AG20443 (cell line): ENCODE results near the gene EDA.

Source experiments
- DNase-seq: peaks from one replicate; pipeline ENCODE4 v3.0.0; 2012; ENCODE audit warnings: low spot score, mixed read lengths

Gene EDA

GRCh38 chrX:70026851-70027200 is 410.9 kb downstream of the EDA start:
- no peak for DNase-seq

- DNase-seq, result no peak
Measured at GRCh38 chrX:70029863-70030262, 413.9 kb downstream of the EDA start.

- DNase-seq, result peak; percentile 66
Measured at GRCh38 chrX:70030301-70030767, 414.4 kb downstream of the EDA start.

DNA sequence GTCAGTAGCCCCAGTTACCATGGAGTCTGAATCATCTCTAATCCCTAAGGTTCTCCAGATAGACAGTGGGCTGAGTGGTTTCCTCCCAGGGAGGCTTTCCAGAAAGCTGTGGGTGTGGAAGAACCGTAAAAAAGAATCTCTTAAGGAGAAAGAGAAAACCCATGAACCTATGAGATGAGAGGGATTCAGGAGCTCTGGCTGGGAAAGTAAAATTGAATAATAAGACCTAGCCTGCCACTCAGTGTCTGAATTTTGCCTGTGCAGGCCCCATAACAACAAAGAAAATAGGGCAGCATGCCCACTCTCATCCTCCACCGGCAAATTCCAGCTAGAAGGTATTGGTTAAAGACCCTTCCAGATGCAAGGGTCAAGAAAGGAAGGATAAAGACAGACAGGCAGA is 416.9 kb downstream of the EDA start:
- DNase-seq, result no peak

- peak; percentile 43 for DNase-seq
Measured at GRCh38 chrX:70033348-70034051, 417.6 kb downstream of the EDA start.

DNA sequence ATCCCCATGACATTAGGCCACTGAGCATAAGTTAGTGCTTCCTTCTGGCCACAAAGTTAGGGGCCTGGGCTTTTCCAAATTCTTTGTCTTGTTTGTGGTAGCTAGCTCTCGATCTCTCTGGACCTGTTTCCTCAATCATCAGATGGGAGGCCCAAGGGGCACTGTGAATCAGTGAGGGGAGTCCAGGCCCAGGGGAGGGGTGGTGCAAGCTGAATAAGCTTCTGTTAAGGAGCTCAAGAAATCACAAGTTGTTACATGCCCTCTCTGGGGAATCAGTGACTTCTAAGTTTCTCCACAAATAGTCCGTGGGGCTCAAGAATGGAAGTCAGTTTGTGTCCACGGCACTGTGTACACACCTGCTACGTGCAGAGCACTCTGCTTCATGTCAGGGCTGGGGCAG is 418.7 kb downstream of the EDA start:
- no peak for DNase-seq

DNA sequence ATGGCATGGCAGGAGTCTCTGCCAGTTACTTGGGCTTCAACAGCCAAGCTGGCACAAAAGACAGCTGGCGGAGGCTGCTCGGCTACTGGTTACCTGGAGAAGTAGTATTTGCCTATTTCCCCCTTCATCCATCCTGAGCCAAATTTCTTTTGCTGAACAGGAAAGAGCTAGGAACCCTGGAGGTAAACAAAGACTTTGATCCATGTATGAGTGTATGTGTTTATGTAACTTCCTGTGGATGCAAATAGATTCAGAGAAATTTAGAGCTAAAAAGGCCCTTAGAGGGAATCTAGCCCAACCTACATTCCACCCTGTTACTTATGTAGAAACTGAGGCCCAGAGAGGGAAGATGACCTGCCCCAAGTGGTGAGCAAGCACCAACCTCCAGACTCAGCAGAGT is 422.6 kb downstream of the EDA start:
- no peak for DNase-seq

DNA sequence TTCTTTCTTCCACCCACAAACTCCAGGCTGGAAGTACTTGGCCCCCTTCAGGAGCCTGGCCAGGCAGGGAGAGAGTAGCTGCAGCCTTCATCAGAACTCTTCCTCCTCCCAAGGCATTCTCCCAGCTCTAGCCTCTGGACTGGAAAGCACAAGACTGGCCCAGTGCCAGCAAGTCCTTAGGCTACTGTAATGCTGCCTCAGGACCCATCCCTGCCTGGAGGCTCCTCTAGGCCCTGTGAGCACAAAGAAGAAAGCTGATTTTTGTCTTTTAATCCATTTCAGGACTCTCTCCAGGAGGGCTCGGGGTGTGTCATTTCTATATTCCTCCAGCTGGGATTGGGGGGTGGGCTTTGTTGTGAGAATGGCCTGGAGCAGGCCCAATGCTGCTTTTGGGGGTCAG is 423.0 kb downstream of the EDA start:
- DNase-seq, result no peak

- DNase-seq, result peak; percentile 42
Measured at GRCh38 chrX:70039758-70040157, 423.8 kb downstream of the EDA start.

DNA sequence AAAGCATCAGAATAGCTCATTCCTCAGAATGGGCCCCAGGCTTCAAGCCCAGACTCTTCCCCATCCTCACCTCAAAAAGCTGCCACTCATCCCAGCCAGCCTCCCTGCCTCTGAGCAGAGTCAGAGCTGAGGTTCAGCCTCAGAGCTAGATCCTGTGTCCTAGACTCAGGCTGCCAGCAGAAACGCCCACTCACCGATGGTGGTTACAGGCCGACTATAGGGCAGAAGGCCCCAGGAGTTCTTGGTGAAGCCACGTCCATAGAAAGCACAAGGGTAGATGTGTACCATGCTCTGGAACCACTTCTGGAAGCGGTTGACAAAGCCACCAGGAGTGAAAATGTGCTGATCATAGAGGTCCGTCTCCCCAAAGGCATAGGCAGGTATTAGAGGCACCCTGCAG is 426.1 kb downstream of the EDA start:
- no peak for DNase-seq

GRCh38 chrX:70042399-70043371 is 426.8 kb downstream of the EDA start:
- DNase-seq, result no peak

- no peak for DNase-seq
Measured at GRCh38 chrX:70043685-70044084, 427.8 kb downstream of the EDA start.

DNA sequence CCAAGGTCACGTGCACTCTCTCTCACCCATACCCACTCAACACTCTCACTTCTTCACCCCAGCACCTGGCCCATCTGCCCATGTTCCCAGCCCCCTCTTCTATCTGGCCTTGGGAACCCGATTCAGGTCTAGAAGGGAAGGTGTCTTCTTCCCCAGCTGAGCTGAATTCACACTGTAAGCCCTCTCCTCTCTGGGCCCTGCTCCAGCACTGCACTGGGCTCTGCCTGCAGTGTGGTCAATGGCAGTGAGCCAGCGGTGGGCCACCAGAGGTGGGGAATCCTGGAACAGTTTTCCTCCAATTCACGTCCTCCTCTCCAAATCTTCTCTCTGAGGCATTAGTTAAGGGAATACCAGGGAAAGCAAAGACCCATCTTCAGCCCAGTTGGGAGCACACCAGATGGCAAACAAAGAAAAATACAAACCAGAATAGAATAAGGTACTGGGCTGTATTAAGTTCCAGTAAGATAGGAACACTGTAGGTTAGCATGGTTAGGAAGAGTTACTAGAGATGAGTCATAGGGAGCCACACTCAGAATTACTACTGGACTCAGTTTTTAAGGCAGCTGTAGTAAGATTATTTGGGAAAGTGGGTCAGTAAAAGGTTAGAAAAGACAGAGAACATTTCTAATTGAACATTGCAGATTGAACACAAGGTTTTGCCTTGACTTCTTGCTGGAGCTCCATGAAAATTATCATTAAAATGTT is 428.8 kb downstream of the EDA start:
- DNase-seq, result peak; percentile 30

GRCh38 chrX:70046978-70047377 is 431.1 kb downstream of the EDA start:
- peak; percentile 28 for DNase-seq

GRCh38 chrX:70049406-70049805 is 433.5 kb downstream of the EDA start:
- DNase-seq, result no peak

DNA sequence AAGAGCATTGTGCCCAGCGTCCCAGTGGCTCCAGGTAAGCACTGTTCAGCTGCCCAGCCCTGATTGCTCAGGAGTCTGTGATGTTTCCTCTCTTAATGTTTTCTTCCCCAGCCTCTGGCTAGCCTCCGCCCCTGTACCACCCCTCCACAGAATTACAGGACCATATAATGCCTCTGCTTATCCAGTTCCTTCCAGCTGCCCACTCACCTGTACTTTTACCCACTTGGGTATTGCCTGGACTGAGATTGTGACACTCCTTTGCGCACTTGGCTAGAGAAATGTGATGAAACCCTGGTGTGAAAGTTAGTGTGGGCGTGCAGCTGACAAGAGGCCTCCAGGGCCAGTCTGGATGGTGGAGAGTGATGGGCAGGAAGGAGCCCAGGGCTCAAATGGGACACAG is 434.0 kb downstream of the EDA start, which contains the start of gene AWAT2:
Gene AWAT2, minus strand, starts transcription at position 14 of the 400 bp plus-strand sequence. Its CDS starts 6 bp downstream, at position 8.
- DNase-seq, result no peak

DNA sequence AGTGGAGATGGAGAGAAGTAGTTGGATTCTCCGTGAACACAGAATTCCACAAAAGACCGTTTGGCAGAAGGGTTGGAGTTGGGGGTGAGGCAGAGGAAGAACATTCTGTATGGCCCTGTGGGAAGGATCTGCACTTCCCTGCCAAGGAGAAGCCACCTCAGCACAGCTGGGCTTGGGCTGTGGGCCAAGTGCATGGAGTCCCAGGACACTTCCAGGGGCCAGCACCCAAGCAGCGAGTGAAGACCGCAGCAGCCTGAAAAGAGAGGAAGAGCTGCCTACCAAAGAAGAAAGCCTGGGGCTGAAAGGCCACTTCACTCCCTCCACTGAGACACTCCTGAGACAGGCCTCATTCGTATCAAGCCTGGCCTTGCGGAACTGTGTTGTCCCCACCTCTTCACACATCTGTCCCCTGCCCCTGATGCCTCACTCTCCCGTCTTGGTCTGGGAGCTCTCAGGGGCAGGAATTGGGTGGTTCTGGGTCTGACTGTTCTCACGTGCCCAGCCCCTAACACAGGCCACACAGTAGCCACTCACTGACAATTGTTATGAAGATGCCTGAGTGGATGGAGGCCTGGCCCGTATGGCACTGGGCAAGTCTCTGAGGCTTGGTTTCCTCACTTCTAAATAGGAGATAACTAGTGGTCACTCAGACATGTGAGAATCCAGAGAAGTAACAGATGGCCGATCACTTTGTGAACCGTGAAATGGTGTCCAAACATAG is 437.1 kb downstream of the EDA start:
- DNase-seq, result no peak

DNA sequence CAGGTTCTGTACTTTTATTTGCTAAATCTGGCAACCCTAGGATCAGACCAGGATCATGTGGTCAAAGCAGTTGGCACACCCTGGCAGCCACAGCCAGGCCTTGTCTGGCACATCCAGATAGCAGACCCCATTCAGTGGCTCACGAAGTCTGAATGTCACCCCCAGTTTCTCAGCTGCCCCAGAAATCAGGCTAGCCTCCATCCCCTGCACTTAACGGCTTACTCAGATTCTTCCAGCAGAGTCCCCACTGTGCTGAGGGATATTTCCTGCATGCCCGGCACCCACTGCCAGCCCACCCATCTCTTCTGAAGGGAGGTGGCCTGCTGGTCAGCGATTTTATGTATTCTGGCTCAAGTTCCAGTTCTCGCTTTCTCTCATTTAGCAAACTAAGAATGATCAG is 438.5 kb downstream of the EDA start:
- no peak for DNase-seq

GRCh38 chrX:70062076-70062475 is 446.2 kb downstream of the EDA start, which contains the start of gene OTUD6A:
TSS of gene OTUD6A (plus strand) at chrX:70062457. CDS start at chrX:70062525, 68 bp downstream.
- no peak for DNase-seq

- no peak for DNase-seq
Measured at GRCh38 chrX:70062961-70063550, 447.1 kb downstream of the EDA start.

DNA sequence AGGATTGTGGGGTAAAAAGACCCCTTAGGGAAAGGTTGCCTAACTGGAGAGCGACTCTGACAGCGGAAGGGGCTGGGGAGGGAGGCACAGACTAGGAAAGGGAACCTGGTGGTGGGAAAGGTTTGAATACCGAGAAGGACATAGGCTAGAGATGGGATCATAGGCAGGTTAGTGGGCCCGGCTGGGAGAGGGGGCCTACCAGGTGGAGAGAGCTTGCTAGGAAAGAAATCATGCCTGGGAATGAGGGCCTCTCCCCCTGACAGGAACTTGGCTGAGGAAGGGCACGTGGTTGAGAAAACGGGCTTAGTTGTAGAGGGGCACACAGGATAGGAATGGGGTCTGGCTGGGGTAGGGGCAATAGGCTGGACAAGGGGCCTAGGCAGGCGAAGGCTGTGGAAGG is 450.7 kb downstream of the EDA start:
- no peak for DNase-seq
